GM20000 (cell line): ENCODE results near the gene ASIC5.

Source experiments
- DNase-seq: peaks from one replicate; pipeline ENCODE4 v3.0.0; 2012; ENCODE audit warnings: low spot score
- TF ChIP-seq, protein P1 (sequence below): IDR thresholded peaks from 2 replicates; pipeline ENCODE4 v1.5.1; 2012; ENCODE audit warnings: mild to moderate bottlenecking, control low read depth; ENCODE audit errors: extremely low read depth, missing control alignments

Gene ASIC5

GRCh38 chr4:155789982-155790381, 76.1 kb downstream of the ASIC5 start:
- TF ChIP-seq, protein P1, sequence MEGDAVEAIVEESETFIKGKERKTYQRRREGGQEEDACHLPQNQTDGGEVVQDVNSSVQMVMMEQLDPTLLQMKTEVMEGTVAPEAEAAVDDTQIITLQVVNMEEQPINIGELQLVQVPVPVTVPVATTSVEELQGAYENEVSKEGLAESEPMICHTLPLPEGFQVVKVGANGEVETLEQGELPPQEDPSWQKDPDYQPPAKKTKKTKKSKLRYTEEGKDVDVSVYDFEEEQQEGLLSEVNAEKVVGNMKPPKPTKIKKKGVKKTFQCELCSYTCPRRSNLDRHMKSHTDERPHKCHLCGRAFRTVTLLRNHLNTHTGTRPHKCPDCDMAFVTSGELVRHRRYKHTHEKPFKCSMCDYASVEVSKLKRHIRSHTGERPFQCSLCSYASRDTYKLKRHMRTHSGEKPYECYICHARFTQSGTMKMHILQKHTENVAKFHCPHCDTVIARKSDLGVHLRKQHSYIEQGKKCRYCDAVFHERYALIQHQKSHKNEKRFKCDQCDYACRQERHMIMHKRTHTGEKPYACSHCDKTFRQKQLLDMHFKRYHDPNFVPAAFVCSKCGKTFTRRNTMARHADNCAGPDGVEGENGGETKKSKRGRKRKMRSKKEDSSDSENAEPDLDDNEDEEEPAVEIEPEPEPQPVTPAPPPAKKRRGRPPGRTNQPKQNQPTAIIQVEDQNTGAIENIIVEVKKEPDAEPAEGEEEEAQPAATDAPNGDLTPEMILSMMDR: no peak
- no peak for DNase-seq

DNA sequence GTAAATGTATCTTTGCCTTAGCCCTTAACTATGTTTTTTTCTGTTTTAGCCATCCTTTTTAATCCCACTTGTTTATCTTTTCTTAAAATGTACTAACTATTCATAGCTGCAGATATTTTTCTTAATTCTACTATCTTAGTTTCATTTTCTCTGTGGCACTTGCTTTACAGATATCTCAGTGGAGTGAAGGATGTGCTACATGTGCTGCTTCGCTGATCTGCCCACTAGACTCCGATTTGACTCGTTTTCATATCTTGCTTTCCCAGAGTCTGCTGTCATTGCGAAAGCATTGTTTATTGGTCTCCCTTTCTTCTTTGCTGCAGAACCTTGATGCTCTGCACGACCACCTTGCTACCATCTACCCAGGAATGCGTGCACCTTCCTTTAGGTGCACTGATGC, 76.7 kb downstream of the ASIC5 start:
- DNase-seq: no peak
- TF ChIP-seq, protein P1: no peak

DNA sequence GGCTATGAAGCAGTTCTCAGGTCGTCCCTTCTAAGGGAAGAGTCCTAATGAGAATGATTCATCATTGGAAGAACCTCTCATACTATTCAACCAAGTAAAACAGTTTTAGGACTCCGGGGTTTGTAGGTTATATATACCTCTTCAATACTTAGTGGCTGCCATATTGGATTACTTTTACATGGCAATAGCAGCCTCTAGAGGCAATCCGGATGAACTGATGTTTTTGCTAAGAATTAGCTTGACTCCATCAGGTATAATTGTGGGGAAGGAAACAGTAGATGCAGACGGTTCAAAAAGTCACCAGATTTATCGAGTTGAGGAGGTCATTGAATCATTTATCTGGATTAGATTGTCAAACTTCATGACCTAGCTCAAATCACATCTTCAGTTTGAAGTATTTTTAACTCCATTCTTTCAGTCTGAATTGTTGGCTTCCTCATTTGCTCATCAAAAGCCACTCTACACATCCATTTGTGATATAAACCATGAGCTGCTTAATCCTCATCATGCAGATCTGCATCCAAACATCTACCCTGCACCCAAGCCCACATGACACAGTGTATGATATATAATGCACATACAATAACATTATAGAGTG, 78.9 kb downstream of the ASIC5 start:
- TF ChIP-seq, protein P1: peak; percentile 44
- DNase-seq: peak; percentile 47

DNA sequence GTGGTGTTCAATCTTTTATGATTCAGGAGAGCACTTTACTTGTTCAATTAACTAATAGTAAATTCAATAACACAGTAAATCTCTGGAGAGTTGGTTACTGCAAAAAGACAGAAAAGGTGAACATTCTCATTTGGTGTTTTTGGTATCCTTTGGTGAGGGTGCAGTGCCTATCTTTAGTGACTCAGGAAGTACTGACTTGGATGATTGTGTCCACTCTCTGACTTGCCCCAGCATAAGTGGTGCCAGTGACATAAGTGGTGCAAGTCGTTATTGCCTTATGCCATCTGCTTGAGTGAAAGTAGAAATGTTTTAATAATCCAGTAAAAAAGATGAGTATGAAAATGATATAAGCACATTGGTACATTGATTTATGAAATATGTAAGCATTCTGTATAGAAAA, 80.2 kb downstream of the ASIC5 start:
- TF ChIP-seq, protein P1: no peak
- no peak for DNase-seq

- TF ChIP-seq, protein P1: no peak
- no peak for DNase-seq
Observed at GRCh38 chr4:155784637-155785036, 81.4 kb downstream of the ASIC5 start.

- DNase-seq: no peak
- TF ChIP-seq, protein P1: no peak
Observed at GRCh38 chr4:155781249-155781831, 84.7 kb downstream of the ASIC5 start.

- TF ChIP-seq, protein P1: no peak
- no peak for DNase-seq
Observed at GRCh38 chr4:155780775-155781174, 85.3 kb downstream of the ASIC5 start.
